HG03280 (cell line): ENCODE results near the gene ATE1.
"Not testable (repeated sequence)": the region's sequence is repeated elsewhere in the genome, so short reads cannot be mapped to it uniquely, and the experiment has no call there.

Experiments used
- ATAC-seq: cut with Tn5 transposase; IDR thresholded peaks from one replicate; pipeline ENCODE4 v1.9.1; 2021; ENCODE audit warnings: mild to moderate bottlenecking, moderate library complexity; ENCODE audit not compliant: unreplicated experiment

ATE1 gene

DNA sequence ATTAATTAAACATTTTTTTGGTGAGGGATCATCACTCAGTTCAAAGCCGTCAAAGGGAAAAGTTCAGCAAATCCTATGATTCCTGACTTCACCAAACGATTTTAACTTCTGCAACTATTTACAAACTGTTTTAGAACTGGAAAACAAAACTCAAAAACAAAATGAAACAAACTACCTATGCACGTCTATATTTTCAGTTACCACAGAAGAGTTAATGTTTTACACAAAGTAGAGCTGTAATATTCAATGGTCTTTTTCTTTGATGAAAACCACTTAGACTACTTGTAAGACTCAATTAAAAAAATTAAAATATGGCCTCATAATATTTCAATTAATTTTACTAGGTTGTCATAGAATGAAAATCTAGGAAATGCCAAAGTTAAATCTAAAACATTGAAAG is 131.5 kb downstream of the ATE1 start:
- ATAC-seq, result no peak

DNA sequence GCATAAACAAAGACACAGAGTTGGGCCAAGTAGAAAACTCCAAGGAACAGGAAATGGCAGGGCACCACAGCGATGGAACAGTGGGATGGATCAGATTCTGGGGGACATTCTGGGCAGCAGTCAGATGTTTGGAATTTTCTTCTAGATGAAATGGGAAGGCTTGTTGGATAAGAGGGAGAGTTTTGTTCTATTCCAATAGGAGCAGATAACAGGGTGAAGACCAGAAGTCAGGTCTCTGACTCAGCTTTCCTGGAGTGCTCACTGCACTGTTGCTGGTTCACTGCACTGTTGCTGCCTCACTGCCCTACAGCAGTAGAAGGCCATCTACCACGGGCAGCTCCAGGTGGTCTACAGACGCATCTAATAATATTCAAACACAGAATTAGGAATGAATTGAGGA is 135.6 kb downstream of the ATE1 start:
- ATAC-seq, result no peak

- no peak for ATAC-seq
Measured at GRCh38 chr10:121791761-121792160, 136.1 kb downstream of the ATE1 start.

DNA sequence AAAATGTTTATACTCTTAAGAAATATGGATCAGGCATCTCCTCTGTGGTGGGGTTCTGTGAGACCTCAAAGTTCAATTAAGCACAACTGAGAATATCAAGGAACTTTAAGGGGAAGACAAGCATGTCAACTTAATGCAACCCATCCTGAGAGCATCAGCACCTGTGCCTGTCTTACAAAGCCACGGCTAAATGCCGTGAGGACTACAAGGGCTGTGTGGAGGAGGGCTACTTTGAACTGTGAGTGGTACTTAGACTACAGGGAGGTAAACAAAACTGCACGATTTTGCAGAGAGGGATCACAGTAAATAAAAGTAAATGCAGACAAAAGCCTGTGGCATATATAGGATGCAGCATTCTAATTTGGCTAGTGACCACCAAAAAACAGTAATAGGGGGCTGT is 139.1 kb downstream of the ATE1 start:
- ATAC-seq, result no peak

- ATAC-seq, result no peak
Measured at GRCh38 chr10:121788115-121788514, 139.7 kb downstream of the ATE1 start.

GRCh38 chr10:121787169-121787568 is 140.7 kb downstream of the ATE1 start:
- no peak for ATAC-seq

DNA sequence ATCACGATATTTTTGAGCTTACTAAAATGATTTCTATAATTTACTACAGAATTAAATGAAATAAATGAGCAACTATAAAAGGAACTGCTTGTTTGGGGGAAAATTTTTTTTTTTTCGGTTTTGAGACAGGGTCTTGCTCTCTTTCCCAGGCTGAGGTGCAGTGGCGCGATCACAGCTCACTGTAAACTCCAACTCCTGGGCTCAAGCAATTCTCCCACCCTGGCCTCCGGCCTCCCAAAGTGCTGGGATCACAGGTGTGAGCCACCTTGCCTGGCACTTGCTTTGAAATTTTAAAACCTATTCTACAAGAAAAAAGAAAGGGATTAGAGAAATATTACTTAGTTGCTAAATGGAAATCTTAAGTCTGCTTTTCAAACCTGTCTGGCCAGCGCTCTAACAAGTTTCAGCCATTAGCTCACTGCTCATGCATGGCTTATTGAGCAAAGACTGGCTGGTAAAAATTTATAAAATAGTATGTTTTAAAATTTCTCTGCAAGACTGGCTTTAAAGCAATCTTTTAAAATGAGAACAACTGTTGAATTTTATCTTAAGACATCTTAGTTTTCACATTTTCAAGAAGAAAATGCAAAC is 144.0 kb downstream of the ATE1 start:
- no peak for ATAC-seq

DNA sequence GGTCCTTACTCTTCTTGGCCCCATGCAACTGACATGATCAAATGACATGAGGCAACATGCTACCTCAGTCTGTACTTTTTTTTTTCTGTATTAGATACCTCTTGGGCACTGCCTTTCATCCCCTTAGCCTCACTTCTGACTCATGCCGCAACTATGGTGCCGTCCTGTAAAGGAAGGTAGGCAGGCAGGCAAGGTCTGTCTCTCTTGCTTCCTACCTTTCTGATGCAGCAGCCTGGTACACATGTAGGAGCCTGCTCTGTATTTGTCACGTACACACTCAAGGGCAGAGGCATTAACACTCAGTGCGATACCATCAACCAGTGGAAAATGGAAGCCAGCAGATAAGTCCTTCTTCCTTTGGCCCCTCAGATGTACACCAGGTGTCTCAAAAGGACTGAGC is 146.7 kb downstream of the ATE1 start:
- ATAC-seq, result no peak

GRCh38 chr10:121774813-121775212 is 153.0 kb downstream of the ATE1 start:
- no peak for ATAC-seq

GRCh38 chr10:121774404-121774803 is 153.4 kb downstream of the ATE1 start:
- no peak for ATAC-seq

DNA sequence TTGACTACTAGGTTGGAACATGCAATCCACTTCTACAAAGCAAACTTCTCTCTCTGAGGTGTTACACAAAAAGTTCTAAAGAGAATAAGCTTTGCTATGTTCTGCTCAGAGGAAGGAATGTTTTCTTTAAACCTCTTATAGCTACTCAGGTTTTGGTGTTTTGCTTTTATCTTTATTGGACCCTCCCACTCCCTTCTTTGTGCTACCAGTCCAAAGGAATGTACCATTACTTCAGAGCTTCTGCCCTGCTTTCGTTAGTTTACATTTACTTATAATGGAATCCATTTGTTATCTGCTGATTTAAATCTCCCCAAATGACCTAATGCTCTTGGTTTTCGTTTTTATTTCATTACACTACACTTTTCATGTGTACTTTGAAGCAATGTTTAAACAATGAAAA is 154.9 kb downstream of the ATE1 start:
- ATAC-seq, result no peak

DNA sequence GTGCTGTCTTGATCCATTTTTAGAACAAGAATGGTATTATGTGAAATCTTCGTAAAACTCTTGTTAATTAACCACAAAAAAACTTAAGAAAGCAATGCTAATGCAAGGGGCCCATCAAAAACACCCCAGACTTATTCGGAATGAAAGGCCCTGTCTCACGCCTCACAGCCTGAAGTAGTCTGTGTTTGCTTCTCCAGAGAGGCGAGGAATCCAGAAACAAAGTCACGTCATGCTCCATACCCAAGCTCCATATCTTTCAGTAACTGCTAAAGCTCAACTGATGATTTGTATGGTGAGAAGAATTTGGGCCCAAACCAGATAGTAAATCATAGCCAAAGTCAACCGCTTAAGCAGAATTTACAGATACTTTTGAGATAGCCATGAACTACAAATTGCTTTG is 155.4 kb downstream of the ATE1 start:
- ATAC-seq, result no peak

GRCh38 chr10:121771966-121772365 is 155.9 kb downstream of the ATE1 start:
- ATAC-seq, result no peak

- ATAC-seq, result no peak
Measured at GRCh38 chr10:121766426-121766825, 161.4 kb downstream of the ATE1 start.

GRCh38 chr10:121765204-121765603 is 162.6 kb downstream of the ATE1 start:
- ATAC-seq, result no peak

DNA sequence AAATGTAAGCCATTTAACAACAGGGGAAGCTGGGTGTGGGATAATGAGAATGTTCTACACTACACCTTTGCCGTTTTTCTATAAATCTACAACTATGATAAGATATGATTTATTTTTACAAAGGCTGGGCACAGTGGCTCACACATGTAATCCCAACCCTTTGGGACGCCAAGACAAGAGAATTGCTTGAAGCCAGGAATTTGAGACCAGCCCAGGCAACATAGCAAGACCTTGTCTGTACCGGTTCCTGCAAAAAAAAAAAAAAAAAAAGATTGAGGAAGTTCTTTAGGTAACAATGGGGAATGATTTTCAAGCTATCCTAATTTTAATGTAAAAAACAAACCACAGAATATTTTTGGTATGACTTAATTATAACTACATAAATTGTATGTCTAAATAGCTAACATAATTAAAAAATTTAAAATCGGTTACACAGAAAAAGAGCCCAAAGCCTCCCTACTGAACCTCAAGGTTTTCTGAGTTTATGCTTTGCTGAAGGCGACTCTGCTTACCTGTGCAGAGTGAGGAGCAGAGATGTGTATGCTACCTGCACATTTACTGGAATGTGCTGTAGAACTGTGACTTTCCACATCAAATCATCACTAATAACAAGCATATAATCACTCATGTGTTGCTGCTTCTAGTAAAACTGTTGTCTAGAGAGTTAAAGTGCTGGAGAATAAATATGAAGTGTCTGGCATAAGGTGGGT is 163.4 kb downstream of the ATE1 start:
- ATAC-seq, result no peak

DNA sequence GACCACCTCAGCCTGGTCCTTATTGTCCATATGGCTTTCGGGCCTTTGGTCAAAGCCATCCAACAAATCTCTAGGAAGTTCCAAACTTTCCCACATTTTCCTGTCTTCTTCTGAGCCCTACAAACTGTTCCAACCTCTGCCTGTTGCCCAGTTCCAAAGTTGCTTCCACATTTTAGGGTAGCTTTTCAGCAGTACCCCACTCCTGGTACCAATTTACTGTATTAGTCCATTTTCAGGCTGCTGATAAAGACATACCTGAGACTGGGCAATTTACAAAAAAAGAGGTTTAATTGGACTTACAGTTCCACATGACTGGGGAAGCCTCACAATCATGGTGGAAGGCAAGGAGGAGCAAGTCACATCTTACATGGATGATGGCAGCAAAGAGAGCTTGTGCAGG is 170.6 kb downstream of the ATE1 start:
- ATAC-seq, result not testable (repeated sequence)

DNA sequence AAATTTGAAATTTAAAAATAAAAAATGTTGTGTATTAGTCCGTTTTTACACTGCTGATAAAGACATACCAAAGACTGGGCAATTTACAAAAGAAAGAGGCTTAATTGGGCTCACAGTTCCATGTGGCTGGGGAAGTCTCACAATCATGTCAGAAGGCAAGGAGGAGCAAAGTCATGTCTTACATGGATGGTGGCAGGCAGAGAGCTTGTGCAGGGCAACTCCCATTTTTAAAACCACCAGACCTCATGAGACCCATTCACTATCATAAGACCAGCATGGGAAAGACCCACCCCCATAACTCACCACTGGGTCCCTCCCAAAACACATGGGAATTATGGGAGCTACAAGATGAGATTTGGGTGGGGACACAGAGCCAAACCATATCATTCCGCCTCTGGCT is 172.3 kb downstream of the ATE1 start:
- not testable (repeated sequence) for ATAC-seq

DNA sequence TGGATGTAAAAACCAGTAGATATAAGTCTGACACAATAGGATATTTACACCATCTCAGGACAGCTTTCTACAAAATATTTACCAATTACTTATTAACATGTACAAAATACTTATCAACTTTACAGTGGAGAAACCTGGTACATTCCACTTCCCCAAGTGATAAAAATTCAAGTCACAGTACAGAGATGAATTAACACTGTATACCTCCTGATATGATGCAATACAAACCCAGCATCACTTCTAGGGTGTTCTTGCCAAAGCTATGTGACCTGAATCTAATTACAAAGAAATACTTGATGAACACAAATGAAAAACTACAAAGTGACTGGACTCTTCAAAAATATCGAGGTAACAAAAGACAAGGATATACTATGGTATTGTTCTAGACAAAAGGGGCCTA is 173.2 kb downstream of the ATE1 start:
- ATAC-seq, result no peak

DNA sequence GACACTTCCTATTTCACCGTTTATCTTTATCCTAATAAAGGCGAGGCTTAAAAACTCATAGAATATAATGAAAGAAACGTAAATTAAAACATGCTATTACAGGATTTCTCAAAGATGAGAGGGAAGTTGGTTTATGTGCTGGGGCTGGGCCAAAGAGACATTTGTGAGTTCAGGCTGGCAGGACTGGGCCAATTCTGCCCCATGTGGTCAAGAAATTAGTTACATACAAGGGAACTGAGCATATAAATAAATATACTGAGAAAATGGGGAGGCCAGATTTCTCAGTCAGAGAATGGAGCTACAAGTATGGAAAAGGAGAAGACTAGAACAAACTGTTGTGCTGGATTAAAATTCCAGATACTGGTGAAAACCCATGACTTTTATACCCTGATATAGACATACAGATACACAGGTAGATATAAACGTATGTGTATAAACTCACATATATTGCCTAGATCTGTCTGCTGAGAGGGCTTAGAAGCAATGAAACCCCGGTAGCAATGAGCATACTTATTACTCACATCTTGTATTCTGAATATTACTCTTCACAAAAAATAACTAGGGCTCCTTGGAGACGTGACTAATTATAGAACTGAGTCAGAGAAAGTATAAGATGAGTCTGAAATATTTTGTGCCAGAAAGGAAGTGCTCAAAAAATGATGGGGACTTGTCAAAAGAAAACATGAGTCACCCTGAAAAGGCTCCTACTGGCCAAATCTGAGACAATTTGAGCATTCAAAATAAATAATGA is 173.9 kb downstream of the ATE1 start:
- peak; percentile 91 for ATAC-seq

DNA sequence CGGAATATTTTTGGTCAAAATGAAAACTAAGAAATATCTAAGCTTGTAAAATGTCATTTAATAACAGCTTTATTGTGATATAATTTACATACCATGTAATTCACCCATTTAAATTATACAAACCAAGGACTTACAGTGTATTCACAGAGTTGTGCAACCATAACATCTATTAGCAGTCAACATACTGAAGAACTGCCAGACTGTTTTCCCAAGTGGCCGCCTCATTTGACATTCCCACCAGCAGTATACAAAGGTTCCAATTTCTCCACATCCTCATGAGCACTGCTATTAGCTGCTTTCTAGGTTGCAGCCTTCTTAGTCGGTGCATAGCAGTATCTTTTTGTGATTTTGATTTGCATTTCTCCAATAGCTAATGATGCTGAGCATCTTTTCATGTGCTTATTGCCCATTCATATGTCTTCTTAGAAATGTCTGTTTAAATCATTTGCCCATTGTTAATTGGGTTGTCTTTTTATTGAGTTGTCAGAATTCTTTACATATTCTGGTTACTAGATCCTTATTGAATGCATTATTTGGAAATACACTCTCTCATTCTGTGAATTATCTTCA is 176.6 kb downstream of the ATE1 start:
- ATAC-seq, result no peak
